ENCODE data around the gene TMEM130. TPM values are rescaled to one million over a fixed set of nuclear protein-coding genes. Genes with fewer than 3 reads are reported as not detected.

Gene TMEM130
- total and polyA plus RNA-seq, 2 donors (not counting 1 experiment from before 2014, with no cell fraction given), result 0.66 to 2.6 TPM

DNA sequence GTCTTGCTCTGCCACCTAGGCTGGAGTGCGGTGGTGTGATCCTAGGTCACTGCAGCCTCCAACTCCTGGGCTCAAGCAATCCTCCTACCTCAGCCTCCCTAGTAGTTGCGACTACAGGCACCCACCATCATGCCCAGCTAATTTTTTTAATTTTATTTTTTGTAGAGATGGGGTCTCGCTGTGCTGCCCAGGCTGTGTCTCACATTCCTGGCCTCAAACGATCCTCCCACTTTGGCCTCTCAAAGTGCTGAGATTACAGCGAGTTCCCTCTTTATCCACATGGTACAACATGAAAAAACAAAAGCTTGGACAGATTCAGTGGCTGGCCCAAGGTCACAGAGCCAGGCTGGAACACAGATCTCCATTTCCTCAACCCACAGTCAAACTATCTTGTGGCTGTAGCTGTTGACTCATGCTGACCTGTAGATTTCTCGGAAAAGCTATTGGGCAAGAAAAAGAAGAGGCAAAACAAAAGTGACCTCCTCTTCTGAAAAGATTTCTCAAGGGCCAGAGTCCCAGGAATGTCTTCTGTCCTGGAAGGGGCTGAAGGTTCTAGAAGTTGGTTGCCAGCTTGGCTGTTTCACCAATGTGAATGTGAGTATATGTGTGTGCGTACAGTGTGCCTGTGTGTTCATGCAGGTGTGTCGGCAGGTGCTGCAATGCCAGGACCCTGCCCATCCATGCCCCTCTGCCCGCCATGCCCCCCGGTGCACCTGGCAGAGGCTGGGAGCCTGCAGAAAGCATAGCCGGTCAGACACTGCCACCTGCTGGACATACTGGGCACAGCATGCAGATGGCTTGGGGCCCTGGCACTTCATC is 28.4 kb downstream of the TMEM130 start:
- no peaks in the 10 kb centered on the region for H3K36me3 ChIP-seq (ENCODE audit: control insufficient read depth, insufficient read depth, low read length)
- TF ChIP-seq EZH2 (IDR thresholded peaks at IDR 0.05; ENCODE audit: low read length, missing control alignments) (no peak), CTCF (conservative IDR thresholded peaks at IDR 0.05 in 1 of 2, IDR thresholded peaks at IDR 0.05 in 1 of 2; ENCODE audit: low read depth in 1 of 2, low read length in 2 of 2) (peak; percentile 98)
- peaks cover 11% of the 10 kb centered on the region for H3K4me1 ChIP-seq (ENCODE audit: control insufficient read depth, extremely low read depth, insufficient read depth, low read length)
- H3K4me2 ChIP-seq (ENCODE audit: extremely low read depth, insufficient read depth, low read length), result no peak overlapping the region
- H3K27me3 ChIP-seq (ENCODE audit: control insufficient read depth, insufficient read depth, low read length), result no peaks in the 10 kb centered on the region
- no peak overlapping the region for H2AFZ ChIP-seq (ENCODE audit: low read length)
- H3K4me3 ChIP-seq (replicated peaks in 1 of 4; ENCODE audit: control extremely low read depth in 1 of 4, insufficient read depth in 1 of 4, low read depth in 3 of 4, low read length in 4 of 4), result no peak overlapping the region
- DNase-seq (ENCODE audit: low read depth in 2 of 2), result peak; percentile 84 to 87
- no peak overlapping the region for H3K9ac ChIP-seq (ENCODE audit: insufficient read depth, low read length)
- no peaks in the 10 kb centered on the region for H3K79me2 ChIP-seq (ENCODE audit: control insufficient read depth, insufficient read depth, low read length)
- no peak overlapping the region for H3K27ac ChIP-seq (ENCODE audit: insufficient read depth, low read length)
- H3K9me3 ChIP-seq (ENCODE audit: control insufficient read depth, insufficient read depth, low read depth, low read length), result no peaks in the 10 kb centered on the region
- H4K20me1 ChIP-seq (ENCODE audit: control insufficient read depth, extremely low read depth, insufficient read depth, low read length), result no peaks in the 10 kb centered on the region

DNA sequence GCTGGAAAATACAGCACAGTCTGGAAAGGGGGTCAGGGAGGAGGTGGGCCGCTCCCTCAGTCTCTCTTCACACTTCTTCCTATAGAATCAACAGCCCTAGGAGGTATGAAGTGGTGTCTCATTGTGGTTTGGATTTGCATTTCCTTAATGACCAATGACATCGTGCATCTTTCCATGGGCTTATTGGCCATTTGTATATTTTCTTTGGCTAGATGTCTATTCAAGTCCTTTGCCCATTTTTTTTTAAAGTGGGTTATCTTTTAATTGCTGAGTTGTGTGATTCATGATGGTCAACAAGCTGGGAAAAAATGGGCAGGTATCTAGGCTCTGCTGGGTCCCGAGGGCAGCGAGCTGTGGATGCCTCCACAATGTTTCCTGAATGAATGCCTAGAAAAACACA is 29.1 kb downstream of the TMEM130 start:
- H4K20me1 ChIP-seq (ENCODE audit: control insufficient read depth, extremely low read depth, insufficient read depth, low read length), result no peaks in the 10 kb centered on the region
- peaks cover 11% of the 10 kb centered on the region for H3K4me1 ChIP-seq (ENCODE audit: control insufficient read depth, extremely low read depth, insufficient read depth, low read length)
- DNase-seq (ENCODE audit: low read depth in 2 of 2), result peak in 1 of 2 donors; percentile 78
- no peaks in the 10 kb centered on the region for H3K27me3 ChIP-seq (ENCODE audit: control insufficient read depth, insufficient read depth, low read length)
- no peak overlapping the region for H3K4me2 ChIP-seq (ENCODE audit: extremely low read depth, insufficient read depth, low read length)
- no peak overlapping the region for H3K27ac ChIP-seq (ENCODE audit: insufficient read depth, low read length)
- H3K9me3 ChIP-seq (ENCODE audit: control insufficient read depth, insufficient read depth, low read depth, low read length), result no peaks in the 10 kb centered on the region
- H3K79me2 ChIP-seq (ENCODE audit: control insufficient read depth, insufficient read depth, low read length), result no peaks in the 10 kb centered on the region
- no peaks in the 10 kb centered on the region for H3K36me3 ChIP-seq (ENCODE audit: control insufficient read depth, insufficient read depth, low read length)
- no peak overlapping the region for H2AFZ ChIP-seq (ENCODE audit: low read length)
- H3K4me3 ChIP-seq (replicated peaks in 1 of 4; ENCODE audit: control extremely low read depth in 1 of 4, insufficient read depth in 1 of 4, low read depth in 3 of 4, low read length in 4 of 4), result no peak overlapping the region
- H3K9ac ChIP-seq (ENCODE audit: insufficient read depth, low read length), result no peak overlapping the region
- TF ChIP-seq CTCF (conservative IDR thresholded peaks at IDR 0.05 in 1 of 2, IDR thresholded peaks at IDR 0.05 in 1 of 2; ENCODE audit: low read depth in 1 of 2, low read length in 2 of 2), result no peak
- TF ChIP-seq EZH2 (IDR thresholded peaks at IDR 0.05; ENCODE audit: low read length, missing control alignments), result no peak

DNA sequence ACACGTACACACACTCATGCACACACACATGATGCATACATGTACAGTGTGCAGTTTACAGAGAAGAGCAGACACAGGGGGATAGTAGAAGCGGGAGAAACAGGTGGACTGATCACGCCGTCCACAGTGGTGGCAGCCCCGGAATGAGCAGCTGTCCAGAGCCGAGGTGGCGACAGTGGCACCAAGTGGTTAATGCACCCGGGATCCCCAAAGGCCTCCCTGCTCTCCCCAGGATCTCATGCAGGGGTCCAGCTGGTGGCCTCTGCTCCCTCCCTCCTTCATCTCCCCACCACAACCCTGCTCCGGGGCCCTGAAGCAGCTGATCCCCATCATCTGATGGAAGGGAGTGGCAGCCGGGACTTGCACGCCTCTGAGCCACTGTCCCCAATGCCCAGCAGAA is 29.7 kb downstream of the TMEM130 start:
- peaks cover 11% of the 10 kb centered on the region for H3K4me1 ChIP-seq (ENCODE audit: control insufficient read depth, extremely low read depth, insufficient read depth, low read length)
- no peak overlapping the region for H3K4me2 ChIP-seq (ENCODE audit: extremely low read depth, insufficient read depth, low read length)
- no peaks in the 10 kb centered on the region for H3K9me3 ChIP-seq (ENCODE audit: control insufficient read depth, insufficient read depth, low read depth, low read length)
- no peak overlapping the region for H3K9ac ChIP-seq (ENCODE audit: insufficient read depth, low read length)
- H4K20me1 ChIP-seq (ENCODE audit: control insufficient read depth, extremely low read depth, insufficient read depth, low read length), result no peaks in the 10 kb centered on the region
- no peaks in the 10 kb centered on the region for H3K27me3 ChIP-seq (ENCODE audit: control insufficient read depth, insufficient read depth, low read length)
- H3K4me3 ChIP-seq (replicated peaks in 1 of 4; ENCODE audit: control extremely low read depth in 1 of 4, insufficient read depth in 1 of 4, low read depth in 3 of 4, low read length in 4 of 4), result no peak overlapping the region
- no peaks in the 10 kb centered on the region for H3K36me3 ChIP-seq (ENCODE audit: control insufficient read depth, insufficient read depth, low read length)
- H2AFZ ChIP-seq (ENCODE audit: low read length), result no peak overlapping the region
- no peak for DNase-seq (ENCODE audit: low read depth in 2 of 2)
- H3K79me2 ChIP-seq (ENCODE audit: control insufficient read depth, insufficient read depth, low read length), result no peaks in the 10 kb centered on the region
- TF ChIP-seq CTCF (conservative IDR thresholded peaks at IDR 0.05 in 1 of 2, IDR thresholded peaks at IDR 0.05 in 1 of 2; ENCODE audit: low read depth in 1 of 2, low read length in 2 of 2) (no peak), EZH2 (IDR thresholded peaks at IDR 0.05; ENCODE audit: low read length, missing control alignments) (no peak)
- no peak overlapping the region for H3K27ac ChIP-seq (ENCODE audit: insufficient read depth, low read length)
